Measurements from ENCODE around the gene CKB.

- TF ChIP-seq CTCF (IDR thresholded peaks at IDR 0.05) (no peak), POLR2A (IDR thresholded peaks at IDR 0.05) (no peak)
Measured at GRCh38 chr14:103538291-103539055, 15.8 kb upstream of the CKB start.
